ENCODE measurements around the gene TIPRL. TPM values are rescaled to one million over a fixed set of nuclear protein-coding genes. Genes with fewer than 3 reads are reported as not detected.

TIPRL gene
- total RNA-seq, 1 experiment from 2014 or later, result 53.8 TPM

Small RNAs within 50 kb of the gene (small RNA-seq; reads per million reads assigned to genes)
- not detected for gene AL021397.1

Other genes starting within 250 kb of the TIPRL start
- gene DCAF6, start 242.3 kb upstream of the TIPRL start, total RNA-seq (2014; rRNA removed; shearing (Covaris generic); ENCODE audit: low replicate concordance), result 80.0 and 84.6 TPM in 2 replicates
- gene MPC2, start 241.9 kb upstream of the TIPRL start, total RNA-seq (2014; rRNA removed; shearing (Covaris generic); ENCODE audit: low replicate concordance), result 44.7 and 68.2 TPM in 2 replicates
- gene GPR161, start 42.0 kb upstream of the TIPRL start, total RNA-seq (2014; rRNA removed; shearing (Covaris generic); ENCODE audit: low replicate concordance), result 1.2 and 1.6 TPM in 2 replicates
- gene SFT2D2, start 47.0 kb downstream of the TIPRL start, total RNA-seq (2014; rRNA removed; shearing (Covaris generic); ENCODE audit: low replicate concordance), result 20.3 and 41.1 TPM in 2 replicates
- gene TBX19, start 101.9 kb downstream of the TIPRL start, total RNA-seq (2014; rRNA removed; shearing (Covaris generic); ENCODE audit: low replicate concordance), result 1.1 and 4.1 TPM in 2 replicates

Data from Karpas-422 (cell line).